Measurements from ENCODE around the gene UBE2D1. TPM values are rescaled to one million over a fixed set of nuclear protein-coding genes. Genes with fewer than 3 reads are reported as not detected.

The UBE2D1 gene
- polyA plus RNA-seq, 4 donors = 7.8 to 18.0 (median 9.1) TPM

- no peak overlapping the region for H3K27ac ChIP-seq (ENCODE audit: low read depth in 1 of 3, low read length in 2 of 3)
- H3K27me3 ChIP-seq (ENCODE audit: control insufficient read depth in 3 of 3, insufficient read depth in 3 of 3, low read length in 3 of 3) = no peaks in the 10 kb centered on the region
- 47 to 63% (median 54%) methylated on average over 4 of the region's 4 CpGs for WGBS, 3 donors
- no peak for DNase-seq
- H3K9me3 ChIP-seq (ENCODE audit: control insufficient read depth in 2 of 2, insufficient read depth in 1 of 2, low read depth in 1 of 2, low read length in 1 of 2) = no peaks in the 10 kb centered on the region
- no peak for FAIRE-seq
- H3K4me1 ChIP-seq (ENCODE audit: control insufficient read depth in 3 of 3, insufficient read depth in 2 of 3, low read depth in 1 of 3, low read length in 2 of 3) = no peaks in the 10 kb centered on the region
- H3K36me3 ChIP-seq (ENCODE audit: control insufficient read depth in 3 of 3, insufficient read depth in 2 of 3, low read depth in 1 of 3, low read length in 3 of 3) = no peaks in the 10 kb centered on the region
- no peak overlapping the region for H3K4me3 ChIP-seq (ENCODE audit: low read depth in 1 of 3, low read length in 3 of 3)
Observed at GRCh38 chr10:58372607-58373441, 38.0 kb downstream of the UBE2D1 start.

GRCh38 chr10:58373442-58373827 lies 38.6 kb downstream of the UBE2D1 start:
- DNase-seq (no peak), FAIRE-seq (no peak)
- H3K9me3 ChIP-seq (ENCODE audit: control insufficient read depth in 2 of 2, insufficient read depth in 1 of 2, low read depth in 1 of 2, low read length in 1 of 2) = no peaks in the 10 kb centered on the region
- H3K27me3 ChIP-seq (ENCODE audit: control insufficient read depth in 3 of 3, insufficient read depth in 3 of 3, low read length in 3 of 3) = no peaks in the 10 kb centered on the region
- H3K27ac ChIP-seq (ENCODE audit: low read depth in 1 of 3, low read length in 2 of 3) = no peak overlapping the region
- H3K36me3 ChIP-seq (ENCODE audit: control insufficient read depth in 3 of 3, insufficient read depth in 2 of 3, low read depth in 1 of 3, low read length in 3 of 3) = no peaks in the 10 kb centered on the region
- 69 to 89% (median 81%) methylated on average over 3 of the region's 3 CpGs for WGBS, 3 donors
- no peaks in the 10 kb centered on the region for H3K4me1 ChIP-seq (ENCODE audit: control insufficient read depth in 3 of 3, insufficient read depth in 2 of 3, low read depth in 1 of 3, low read length in 2 of 3)
- no peak overlapping the region for H3K4me3 ChIP-seq (ENCODE audit: low read depth in 1 of 3, low read length in 3 of 3)

- Histone ChIP-seq H3K4me3 (ENCODE audit: low read depth in 1 of 3, low read length in 3 of 3) (no peak overlapping the region), H3K36me3 (ENCODE audit: control insufficient read depth in 3 of 3, insufficient read depth in 2 of 3, low read depth in 1 of 3, low read length in 3 of 3) (peaks cover 0 to 6% (median 0%) of the 10 kb centered on the region in 3 donors), H3K4me1 (ENCODE audit: control insufficient read depth in 3 of 3, insufficient read depth in 2 of 3, low read depth in 1 of 3, low read length in 2 of 3) (peaks cover 0 to 12% (median 0%) of the 10 kb centered on the region in 3 donors), H3K27me3 (ENCODE audit: control insufficient read depth in 3 of 3, insufficient read depth in 3 of 3, low read length in 3 of 3) (no peaks in the 10 kb centered on the region), H3K27ac (ENCODE audit: low read depth in 1 of 3, low read length in 2 of 3) (no peak overlapping the region), H3K9me3 (ENCODE audit: control insufficient read depth in 2 of 2, insufficient read depth in 1 of 2, low read depth in 1 of 2, low read length in 1 of 2) (no peaks in the 10 kb centered on the region)
- FAIRE-seq (no peak), DNase-seq (no peak)
- WGBS, 3 donors = 82 to 94% (median 91%) methylated on average over 2 of the region's 2 CpGs
Observed at GRCh38 chr10:58382489-58382995, 47.7 kb downstream of the UBE2D1 start.

GRCh38 chr10:58384095-58384494 lies 49.3 kb downstream of the UBE2D1 start:
- peaks cover 0 to 8% (median 0%) of the 10 kb centered on the region in 3 donors for H3K36me3 ChIP-seq (ENCODE audit: control insufficient read depth in 3 of 3, insufficient read depth in 2 of 3, low read depth in 1 of 3, low read length in 3 of 3)
- peak; percentile 12 to 24 for DNase-seq
- peak overlapping the region in 2 of 3 donors; percentile 86 to 97 for H3K27ac ChIP-seq (ENCODE audit: low read depth in 1 of 3, low read length in 2 of 3)
- no peak for FAIRE-seq
- peaks cover 0 to 12% (median 0%) of the 10 kb centered on the region in 3 donors for H3K4me1 ChIP-seq (ENCODE audit: control insufficient read depth in 3 of 3, insufficient read depth in 2 of 3, low read depth in 1 of 3, low read length in 2 of 3)
- H3K4me3 ChIP-seq (ENCODE audit: low read depth in 1 of 3, low read length in 3 of 3) = peak overlapping the region in 2 of 3 donors; percentile 76 to 97
- H3K27me3 ChIP-seq (ENCODE audit: control insufficient read depth in 3 of 3, insufficient read depth in 3 of 3, low read length in 3 of 3) = no peaks in the 10 kb centered on the region
- WGBS, 3 donors = 19 to 45% (median 41%) methylated on average over 3 of the region's 3 CpGs
- H3K9me3 ChIP-seq (ENCODE audit: control insufficient read depth in 2 of 2, insufficient read depth in 1 of 2, low read depth in 1 of 2, low read length in 1 of 2) = no peaks in the 10 kb centered on the region

GRCh38 chr10:58384544-58384998 lies 49.8 kb downstream of the UBE2D1 start:
- WGBS, 3 donors = 1 to 2% (median 1%) methylated on average over 12 of the region's 12 CpGs
- Histone ChIP-seq H3K36me3 (ENCODE audit: control insufficient read depth in 3 of 3, insufficient read depth in 2 of 3, low read depth in 1 of 3, low read length in 3 of 3) (peaks cover 0 to 8% (median 3%) of the 10 kb centered on the region in 3 donors), H3K27ac (ENCODE audit: low read depth in 1 of 3, low read length in 2 of 3) (peak overlapping the region; percentile 73 to 97 (median 86)), H3K4me1 (ENCODE audit: control insufficient read depth in 3 of 3, insufficient read depth in 2 of 3, low read depth in 1 of 3, low read length in 2 of 3) (peaks cover 0 to 12% (median 0%) of the 10 kb centered on the region in 3 donors), H3K9me3 (ENCODE audit: control insufficient read depth in 2 of 2, insufficient read depth in 1 of 2, low read depth in 1 of 2, low read length in 1 of 2) (no peaks in the 10 kb centered on the region), H3K4me3 (ENCODE audit: low read depth in 1 of 3, low read length in 3 of 3) (peak overlapping the region; percentile 76 to 97 (median 78)), H3K27me3 (ENCODE audit: control insufficient read depth in 3 of 3, insufficient read depth in 3 of 3, low read length in 3 of 3) (no peaks in the 10 kb centered on the region)
- FAIRE-seq (no peak), DNase-seq (no peak)

- 0 to 1% (median 0%) methylated on average over 60 to 65 of the region's 65 CpGs for WGBS, 3 donors
- DNase-seq (peak; percentile 89 to 97), FAIRE-seq (no peak)
- peak within 1 kb of the TSS; percentile 76 to 97 (median 78) for H3K4me3 ChIP-seq (ENCODE audit: low read depth in 1 of 3, low read length in 3 of 3)
- peaks cover 0 to 12% (median 0%) of the 10 kb centered on the region in 3 donors for H3K4me1 ChIP-seq (ENCODE audit: control insufficient read depth in 3 of 3, insufficient read depth in 2 of 3, low read depth in 1 of 3, low read length in 2 of 3)
- no peaks in the 10 kb centered on the region for H3K27me3 ChIP-seq (ENCODE audit: control insufficient read depth in 3 of 3, insufficient read depth in 3 of 3, low read length in 3 of 3)
- no peaks in the 10 kb centered on the region for H3K9me3 ChIP-seq (ENCODE audit: control insufficient read depth in 2 of 2, insufficient read depth in 1 of 2, low read depth in 1 of 2, low read length in 1 of 2)
- H3K36me3 ChIP-seq (ENCODE audit: control insufficient read depth in 3 of 3, insufficient read depth in 2 of 3, low read depth in 1 of 3, low read length in 3 of 3) = peaks cover 0 to 8% (median 3%) of the 10 kb centered on the region in 3 donors
- peak within 1 kb of the TSS; percentile 73 to 98 (median 86) for H3K27ac ChIP-seq (ENCODE audit: low read depth in 1 of 3, low read length in 2 of 3)
Observed at GRCh38 chr10:58384999-58385783, 50.4 kb downstream of the UBE2D1 start, which contains the start of gene TFAM. TSS of gene TFAM (plus strand) at chr10:58385410. CDS start at chr10:58385548, 138 bp downstream.

- peaks cover 0 to 12% (median 0%) of the 10 kb centered on the region in 3 donors for H3K4me1 ChIP-seq (ENCODE audit: control insufficient read depth in 3 of 3, insufficient read depth in 2 of 3, low read depth in 1 of 3, low read length in 2 of 3)
- no peaks in the 10 kb centered on the region for H3K27me3 ChIP-seq (ENCODE audit: control insufficient read depth in 3 of 3, insufficient read depth in 3 of 3, low read length in 3 of 3)
- peak; percentile 51 to 58 for DNase-seq
- H3K4me3 ChIP-seq (ENCODE audit: low read depth in 1 of 3, low read length in 3 of 3) = peak overlapping the region; percentile 76 to 97 (median 78)
- H3K36me3 ChIP-seq (ENCODE audit: control insufficient read depth in 3 of 3, insufficient read depth in 2 of 3, low read depth in 1 of 3, low read length in 3 of 3) = peaks cover 0 to 8% (median 3%) of the 10 kb centered on the region in 3 donors
- peak overlapping the region; percentile 66 to 98 (median 86) for H3K27ac ChIP-seq (ENCODE audit: low read depth in 1 of 3, low read length in 2 of 3)
- FAIRE-seq = no peak
- no peaks in the 10 kb centered on the region for H3K9me3 ChIP-seq (ENCODE audit: control insufficient read depth in 2 of 2, insufficient read depth in 1 of 2, low read depth in 1 of 2, low read length in 1 of 2)
- 0 to 1% (median 1%) methylated on average over 14 to 15 of the region's 15 CpGs for WGBS, 3 donors
Observed at GRCh38 chr10:58385784-58386112, 50.9 kb downstream of the UBE2D1 start.

GRCh38 chr10:58389024-58389423 lies 54.2 kb downstream of the UBE2D1 start:
- no peaks in the 10 kb centered on the region for H3K9me3 ChIP-seq (ENCODE audit: control insufficient read depth in 2 of 2, insufficient read depth in 1 of 2, low read depth in 1 of 2, low read length in 1 of 2)
- peaks cover 0 to 15% (median 5%) of the 10 kb centered on the region in 3 donors for H3K36me3 ChIP-seq (ENCODE audit: control insufficient read depth in 3 of 3, insufficient read depth in 2 of 3, low read depth in 1 of 3, low read length in 3 of 3)
- DNase-seq (no peak), FAIRE-seq (no peak)
- 92 to 96% (median 94%) methylated on average over 3 of the region's 3 CpGs for WGBS, 3 donors
- H3K27ac ChIP-seq (ENCODE audit: low read depth in 1 of 3, low read length in 2 of 3) = no peak overlapping the region
- H3K4me3 ChIP-seq (ENCODE audit: low read depth in 1 of 3, low read length in 3 of 3) = no peak overlapping the region
- peaks cover 0 to 10% (median 0%) of the 10 kb centered on the region in 3 donors for H3K4me1 ChIP-seq (ENCODE audit: control insufficient read depth in 3 of 3, insufficient read depth in 2 of 3, low read depth in 1 of 3, low read length in 2 of 3)
- no peaks in the 10 kb centered on the region for H3K27me3 ChIP-seq (ENCODE audit: control insufficient read depth in 3 of 3, insufficient read depth in 3 of 3, low read length in 3 of 3)
